Peyer's patch (tissue), 4 donors: ENCODE results near the gene KLHL40.

Experiments
- POLR2A ChIP-seq, 2 donors: fragments of 450-650 bp; IDR thresholded peaks; one replicate each; pipeline ENCODE4 v1.5.1; 2017; ENCODE audit warnings: antibody characterized with exemption in 2 of 2, mild to moderate bottlenecking in 2 of 2, moderate library complexity in 2 of 2
- TF ChIP-seq, protein P1 (sequence below), 6 experiments: fragments of 450-650 bp in 4 of 6; fragments of 200-600 bp in 2 of 6; sonication (generic) in 1 of 6; IDR thresholded peaks; one replicate each; pipeline ENCODE4 v1.5.1; 2017 to 2019; ENCODE audit warnings: antibody characterized with exemption in 6 of 6, mild to moderate bottlenecking in 3 of 6, moderate library complexity in 1 of 6

DNA sequence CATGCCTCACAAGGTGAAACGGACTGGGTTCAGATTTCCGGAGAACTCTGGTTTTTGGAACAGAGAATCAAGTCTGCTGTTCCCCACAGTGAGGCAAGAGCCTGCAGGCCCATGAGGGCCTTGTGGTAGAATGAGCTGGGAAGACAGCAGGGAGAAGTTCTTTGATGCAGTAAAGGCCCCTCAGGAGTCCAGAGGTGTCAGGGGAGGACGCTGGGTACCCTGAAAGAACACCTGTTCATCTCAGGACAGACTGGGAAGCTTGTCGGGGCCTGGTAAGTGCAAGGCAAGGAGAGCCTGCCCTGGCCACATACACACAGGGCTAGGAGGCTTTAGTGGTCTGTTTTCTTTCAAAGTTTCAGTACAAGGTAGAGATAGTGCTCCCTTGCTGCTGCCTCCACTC is 35.6 kb upstream of the KLHL40 start:
- TF ChIP-seq, protein P1, sequence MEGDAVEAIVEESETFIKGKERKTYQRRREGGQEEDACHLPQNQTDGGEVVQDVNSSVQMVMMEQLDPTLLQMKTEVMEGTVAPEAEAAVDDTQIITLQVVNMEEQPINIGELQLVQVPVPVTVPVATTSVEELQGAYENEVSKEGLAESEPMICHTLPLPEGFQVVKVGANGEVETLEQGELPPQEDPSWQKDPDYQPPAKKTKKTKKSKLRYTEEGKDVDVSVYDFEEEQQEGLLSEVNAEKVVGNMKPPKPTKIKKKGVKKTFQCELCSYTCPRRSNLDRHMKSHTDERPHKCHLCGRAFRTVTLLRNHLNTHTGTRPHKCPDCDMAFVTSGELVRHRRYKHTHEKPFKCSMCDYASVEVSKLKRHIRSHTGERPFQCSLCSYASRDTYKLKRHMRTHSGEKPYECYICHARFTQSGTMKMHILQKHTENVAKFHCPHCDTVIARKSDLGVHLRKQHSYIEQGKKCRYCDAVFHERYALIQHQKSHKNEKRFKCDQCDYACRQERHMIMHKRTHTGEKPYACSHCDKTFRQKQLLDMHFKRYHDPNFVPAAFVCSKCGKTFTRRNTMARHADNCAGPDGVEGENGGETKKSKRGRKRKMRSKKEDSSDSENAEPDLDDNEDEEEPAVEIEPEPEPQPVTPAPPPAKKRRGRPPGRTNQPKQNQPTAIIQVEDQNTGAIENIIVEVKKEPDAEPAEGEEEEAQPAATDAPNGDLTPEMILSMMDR (IDR thresholded peaks at IDR 0.05): no peak
- TF ChIP-seq POLR2A (IDR thresholded peaks at IDR 0.05): no peak
